Measurements from ENCODE around the gene FANCC.

FANCC gene

DNA sequence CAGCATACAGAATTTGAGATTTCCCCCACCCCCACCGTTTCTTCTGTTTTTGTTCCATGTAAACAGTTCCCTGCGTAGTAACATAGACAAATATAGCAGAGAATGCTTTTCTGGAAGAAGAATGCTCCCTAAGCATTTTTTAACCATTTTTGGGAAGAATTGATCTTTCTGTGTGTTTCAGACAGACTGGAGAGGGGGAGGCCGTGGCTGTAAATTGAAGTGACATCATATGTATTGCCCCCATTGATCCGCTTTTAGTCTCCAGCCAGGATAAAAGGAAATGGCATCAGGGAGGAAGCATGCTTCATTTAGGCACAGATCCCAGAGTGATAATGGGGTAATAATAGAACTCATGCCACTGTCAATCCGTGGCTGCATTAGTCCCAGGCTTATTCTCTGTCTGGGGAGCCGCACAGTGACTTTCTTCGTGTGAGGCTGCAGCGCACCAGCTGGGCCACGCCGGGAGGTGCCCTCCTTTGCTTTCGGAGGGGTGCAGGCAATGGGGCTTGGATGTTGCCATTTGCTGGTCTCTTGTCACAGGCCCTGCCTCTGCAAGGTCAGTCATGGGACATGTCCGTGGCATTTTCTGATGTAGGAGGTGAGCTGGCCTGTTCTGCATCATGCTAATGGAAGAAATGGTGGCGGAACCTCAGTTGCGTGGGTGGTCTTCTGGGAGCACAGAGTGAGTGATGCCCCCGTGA is 261.5 kb downstream of the FANCC start:
- H3K4ac ChIP-seq (ENCODE audit: low read length): no peak overlapping the region
- no CpG with 5 or more reads among the region's 15 CpGs for WGBS, 2 donors (ENCODE audit: extremely low coverage in 2 of 2, insufficient read length in 2 of 2, insufficient replicate concordance in 1 of 2)
- no peak overlapping the region for H2BK5ac ChIP-seq (ENCODE audit: low read length)
- H2AFZ ChIP-seq (ENCODE audit: low read length): peak overlapping the region; percentile 75
- no peak overlapping the region for H3K23ac ChIP-seq (ENCODE audit: low read depth, low read length, poor library complexity)
- no peak overlapping the region for H2AK5ac ChIP-seq (ENCODE audit: low read depth, low read length)
- peaks cover 9 to 33% of the 10 kb centered on the region in 2 donors for H3K4me1 ChIP-seq (ENCODE audit: control insufficient read depth in 2 of 2, insufficient read depth in 1 of 2, low read depth in 1 of 2, low read length in 2 of 2)
- H3K4me3 ChIP-seq (ENCODE audit: low read length in 2 of 2): peak overlapping the region in 1 of 2 donors; percentile 12
- no peak overlapping the region for H3K9ac ChIP-seq (ENCODE audit: low read depth, low read length, poor library complexity)
- H2BK12ac ChIP-seq (ENCODE audit: low read length): no peak overlapping the region
- H3K9me3 ChIP-seq (replicated peaks in 1 of 2; ENCODE audit: control insufficient read depth in 2 of 2, insufficient read depth in 1 of 2, low read depth in 1 of 2, low read length in 2 of 2): no peaks in the 10 kb centered on the region
- H3K4me2 ChIP-seq (ENCODE audit: insufficient read depth, low read length, poor library complexity, severe bottlenecking): no peak overlapping the region
- no peak overlapping the region for H3K27ac ChIP-seq (replicated peaks; ENCODE audit: low read length)
- no peak overlapping the region for H4K8ac ChIP-seq (ENCODE audit: low read depth, low read length)
- DNase-seq (ENCODE audit: low spot score): no peak
- no peak overlapping the region for H3K14ac ChIP-seq (ENCODE audit: low read length)
- peaks cover 2% of the 10 kb centered on the region for H3K79me1 ChIP-seq (ENCODE audit: low read depth, low read length)
- H3K18ac ChIP-seq (ENCODE audit: low read length): no peak overlapping the region
- no peaks in the 10 kb centered on the region for H3K27me3 ChIP-seq (ENCODE audit: control insufficient read depth in 3 of 3, insufficient read depth in 3 of 3, low read depth in 1 of 3, low read length in 3 of 3)
- no peak overlapping the region for H2BK15ac ChIP-seq (ENCODE audit: low read length)
- H4K91ac ChIP-seq (ENCODE audit: low read depth, low read length, poor library complexity): no peak overlapping the region
- H2BK120ac ChIP-seq (ENCODE audit: low read depth, low read length): no peak overlapping the region
- H3K36me3 ChIP-seq (replicated peaks in 1 of 2; ENCODE audit: control insufficient read depth in 2 of 2, insufficient read depth in 2 of 2, low read length in 2 of 2): peaks cover 0 to 7% of the 10 kb centered on the region in 2 donors

DNA sequence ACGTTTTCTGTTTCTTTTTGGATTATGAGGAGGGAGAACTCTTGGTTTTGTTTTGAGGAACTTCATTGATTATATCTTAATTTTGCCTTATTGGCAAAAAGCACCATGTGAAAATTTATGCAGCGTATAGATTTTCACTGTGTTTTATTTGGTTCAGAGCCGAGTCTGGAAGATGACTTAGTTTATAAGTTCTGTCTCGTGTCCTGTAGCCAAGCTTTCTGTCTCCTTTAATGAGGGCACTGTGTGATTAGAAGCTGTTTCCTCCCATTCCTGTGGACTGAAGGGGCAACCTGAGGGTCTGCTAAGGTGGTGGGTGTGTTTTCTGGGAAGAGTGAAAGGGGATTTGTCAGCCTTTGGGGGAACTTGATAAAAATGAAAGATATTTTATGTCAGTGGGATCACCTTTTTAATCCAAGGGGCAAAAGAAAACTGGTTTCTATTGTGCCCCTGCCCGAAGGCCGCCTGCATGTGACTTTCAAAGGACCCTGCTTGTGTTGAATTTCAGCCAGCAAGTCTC is 262.1 kb downstream of the FANCC start:
- H2AFZ ChIP-seq (ENCODE audit: low read length): peak overlapping the region; percentile 75
- peaks cover 2% of the 10 kb centered on the region for H3K79me1 ChIP-seq (ENCODE audit: low read depth, low read length)
- no peaks in the 10 kb centered on the region for H3K9me3 ChIP-seq (replicated peaks in 1 of 2; ENCODE audit: control insufficient read depth in 2 of 2, insufficient read depth in 1 of 2, low read depth in 1 of 2, low read length in 2 of 2)
- H3K4me2 ChIP-seq (ENCODE audit: insufficient read depth, low read length, poor library complexity, severe bottlenecking): no peak overlapping the region
- H3K14ac ChIP-seq (ENCODE audit: low read length): no peak overlapping the region
- H3K4me3 ChIP-seq (ENCODE audit: low read length in 2 of 2): peak overlapping the region in 1 of 2 donors; percentile 12
- no peak overlapping the region for H2BK120ac ChIP-seq (ENCODE audit: low read depth, low read length)
- H3K4me1 ChIP-seq (ENCODE audit: control insufficient read depth in 2 of 2, insufficient read depth in 1 of 2, low read depth in 1 of 2, low read length in 2 of 2): peaks cover 9 to 33% of the 10 kb centered on the region in 2 donors
- no peak overlapping the region for H3K27ac ChIP-seq (replicated peaks; ENCODE audit: low read length)
- H3K18ac ChIP-seq (ENCODE audit: low read length): no peak overlapping the region
- no peaks in the 10 kb centered on the region for H3K27me3 ChIP-seq (ENCODE audit: control insufficient read depth in 3 of 3, insufficient read depth in 3 of 3, low read depth in 1 of 3, low read length in 3 of 3)
- no peak overlapping the region for H4K91ac ChIP-seq (ENCODE audit: low read depth, low read length, poor library complexity)
- no peak overlapping the region for H3K4ac ChIP-seq (ENCODE audit: low read length)
- no peak overlapping the region for H3K9ac ChIP-seq (ENCODE audit: low read depth, low read length, poor library complexity)
- peaks cover 0 to 1% of the 10 kb centered on the region in 2 donors for H3K36me3 ChIP-seq (replicated peaks in 1 of 2; ENCODE audit: control insufficient read depth in 2 of 2, insufficient read depth in 2 of 2, low read length in 2 of 2)
- H2BK12ac ChIP-seq (ENCODE audit: low read length): no peak overlapping the region
- no peak overlapping the region for H3K23ac ChIP-seq (ENCODE audit: low read depth, low read length, poor library complexity)
- no peak for DNase-seq (ENCODE audit: low spot score)
- H4K8ac ChIP-seq (ENCODE audit: low read depth, low read length): no peak overlapping the region
- no peak overlapping the region for H2BK15ac ChIP-seq (ENCODE audit: low read length)
- no peak overlapping the region for H2AK5ac ChIP-seq (ENCODE audit: low read depth, low read length)
- no peak overlapping the region for H2BK5ac ChIP-seq (ENCODE audit: low read length)
- no CpG with 5 or more reads among the region's 6 CpGs for WGBS, 2 donors (ENCODE audit: extremely low coverage in 2 of 2, insufficient read length in 2 of 2, insufficient replicate concordance in 1 of 2)

DNA sequence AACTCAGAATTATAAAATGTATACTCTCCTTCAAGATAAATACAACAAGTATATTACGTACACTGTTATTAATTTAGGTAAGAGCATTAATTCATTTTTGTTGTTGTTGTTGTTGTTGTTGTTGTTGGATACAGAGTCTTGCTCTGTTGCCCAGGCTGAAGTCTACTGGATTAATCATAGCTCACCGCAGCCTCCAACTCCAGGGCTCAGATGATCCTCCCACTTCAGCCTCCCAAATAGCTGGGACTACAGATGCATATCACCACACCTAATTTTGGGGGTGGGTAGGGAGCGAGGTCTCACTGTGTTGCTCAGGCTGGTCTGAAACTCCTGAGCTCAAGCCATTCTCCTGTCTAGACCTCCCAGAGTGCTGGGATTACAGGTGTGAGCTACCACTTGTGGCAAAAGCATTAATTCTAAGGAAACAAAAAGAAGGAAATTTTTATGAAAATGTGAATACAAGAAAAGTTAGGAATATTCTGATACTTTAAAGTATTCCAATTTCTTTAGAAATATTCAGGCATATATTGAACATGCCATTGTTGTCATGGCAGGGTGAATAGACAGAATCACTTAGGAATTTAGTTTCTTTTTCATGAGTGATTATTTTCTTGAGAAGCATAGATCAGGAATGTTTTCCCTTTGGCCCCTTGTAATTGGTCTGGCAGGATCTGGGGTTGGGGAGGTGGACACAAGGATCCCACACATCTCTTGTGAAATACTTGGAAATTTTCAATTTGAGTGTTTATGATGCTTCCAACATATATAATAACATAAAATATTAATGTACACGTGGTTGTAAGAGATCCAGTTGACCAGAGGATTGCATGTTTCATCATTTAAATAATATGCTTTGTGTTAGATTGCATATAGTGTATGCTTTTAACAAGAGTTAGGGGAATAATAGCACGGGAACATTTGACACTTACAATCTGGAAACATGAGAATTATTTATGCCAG is 263.6 kb downstream of the FANCC start:
- Histone ChIP-seq H3K27me3 (ENCODE audit: control insufficient read depth in 3 of 3, insufficient read depth in 3 of 3, low read depth in 1 of 3, low read length in 3 of 3) (peaks cover 0 to 6% (median 0%) of the 10 kb centered on the region in 3 experiments), H3K4me2 (ENCODE audit: insufficient read depth, low read length, poor library complexity, severe bottlenecking) (no peak overlapping the region), H3K18ac (ENCODE audit: low read length) (no peak overlapping the region), H3K36me3 (replicated peaks in 1 of 2; ENCODE audit: control insufficient read depth in 2 of 2, insufficient read depth in 2 of 2, low read length in 2 of 2) (no peaks in the 10 kb centered on the region), H3K4me1 (ENCODE audit: control insufficient read depth in 2 of 2, insufficient read depth in 1 of 2, low read depth in 1 of 2, low read length in 2 of 2) (peaks cover 9 to 36% of the 10 kb centered on the region in 2 donors), H3K4me3 (ENCODE audit: low read length in 2 of 2) (no peak overlapping the region), H2BK12ac (ENCODE audit: low read length) (no peak overlapping the region), H3K4ac (ENCODE audit: low read length) (no peak overlapping the region), H2BK5ac (ENCODE audit: low read length) (no peak overlapping the region), H3K9ac (ENCODE audit: low read depth, low read length, poor library complexity) (no peak overlapping the region), H2BK15ac (ENCODE audit: low read length) (no peak overlapping the region), H3K14ac (ENCODE audit: low read length) (no peak overlapping the region), H4K91ac (ENCODE audit: low read depth, low read length, poor library complexity) (no peak overlapping the region), H3K9me3 (replicated peaks in 1 of 2; ENCODE audit: control insufficient read depth in 2 of 2, insufficient read depth in 1 of 2, low read depth in 1 of 2, low read length in 2 of 2) (no peaks in the 10 kb centered on the region), H3K23ac (ENCODE audit: low read depth, low read length, poor library complexity) (no peak overlapping the region), H4K8ac (ENCODE audit: low read depth, low read length) (no peak overlapping the region), H2AK5ac (ENCODE audit: low read depth, low read length) (no peak overlapping the region), H2BK120ac (ENCODE audit: low read depth, low read length) (no peak overlapping the region), H3K79me1 (ENCODE audit: low read depth, low read length) (peaks cover 2% of the 10 kb centered on the region), H2AFZ (ENCODE audit: low read length) (no peak overlapping the region), H3K27ac (replicated peaks; ENCODE audit: low read length) (no peak overlapping the region)
- DNase-seq (ENCODE audit: low spot score): no peak
- no CpG with 5 or more reads among the region's 5 CpGs for WGBS, 2 donors (ENCODE audit: extremely low coverage in 2 of 2, insufficient read length in 2 of 2, insufficient replicate concordance in 1 of 2)

DNA sequence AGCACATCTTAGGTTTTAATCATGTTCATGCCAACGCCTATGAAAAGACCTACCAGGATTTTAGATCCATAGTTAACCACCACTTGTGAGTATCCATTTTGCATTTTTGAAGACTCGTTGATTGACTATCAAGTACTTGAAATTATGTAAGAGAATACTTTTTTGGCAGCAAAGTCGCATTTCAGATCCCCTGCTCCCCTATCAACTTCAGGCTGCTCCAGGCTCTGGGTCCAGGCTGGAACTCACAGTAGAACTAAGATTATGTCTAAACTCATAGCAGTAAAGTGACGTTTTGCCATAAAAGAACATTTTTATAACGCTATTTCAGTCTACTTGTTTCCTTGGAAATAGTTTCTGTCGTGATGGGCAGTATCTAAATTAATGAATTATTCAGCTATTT is 267.7 kb downstream of the FANCC start:
- no peak overlapping the region for H4K91ac ChIP-seq (ENCODE audit: low read depth, low read length, poor library complexity)
- H3K23ac ChIP-seq (ENCODE audit: low read depth, low read length, poor library complexity): no peak overlapping the region
- no peak overlapping the region for H3K18ac ChIP-seq (ENCODE audit: low read length)
- peaks cover 0 to 31% (median 0%) of the 10 kb centered on the region in 3 experiments for H3K27me3 ChIP-seq (ENCODE audit: control insufficient read depth in 3 of 3, insufficient read depth in 3 of 3, low read depth in 1 of 3, low read length in 3 of 3)
- H2AFZ ChIP-seq (ENCODE audit: low read length): no peak overlapping the region
- H3K36me3 ChIP-seq (replicated peaks in 1 of 2; ENCODE audit: control insufficient read depth in 2 of 2, insufficient read depth in 2 of 2, low read length in 2 of 2): peaks cover 0 to 3% of the 10 kb centered on the region in 2 donors
- no peak overlapping the region for H3K9ac ChIP-seq (ENCODE audit: low read depth, low read length, poor library complexity)
- H3K9me3 ChIP-seq (replicated peaks in 1 of 2; ENCODE audit: control insufficient read depth in 2 of 2, insufficient read depth in 1 of 2, low read depth in 1 of 2, low read length in 2 of 2): peaks cover 0 to 2% of the 10 kb centered on the region in 2 donors
- no peak overlapping the region for H3K4me2 ChIP-seq (ENCODE audit: insufficient read depth, low read length, poor library complexity, severe bottlenecking)
- H3K27ac ChIP-seq (replicated peaks; ENCODE audit: low read length): no peak overlapping the region
- no peak overlapping the region for H2BK120ac ChIP-seq (ENCODE audit: low read depth, low read length)
- H3K4me1 ChIP-seq (ENCODE audit: control insufficient read depth in 2 of 2, insufficient read depth in 1 of 2, low read depth in 1 of 2, low read length in 2 of 2): peaks cover 8 to 11% of the 10 kb centered on the region in 2 donors
- H3K4me3 ChIP-seq (ENCODE audit: low read length in 2 of 2): no peak overlapping the region
- no peak overlapping the region for H2BK5ac ChIP-seq (ENCODE audit: low read length)
- H2AK5ac ChIP-seq (ENCODE audit: low read depth, low read length): no peak overlapping the region
- no peak overlapping the region for H3K14ac ChIP-seq (ENCODE audit: low read length)
- DNase-seq (ENCODE audit: low spot score): no peak
- WGBS, 2 donors (ENCODE audit: extremely low coverage in 2 of 2, insufficient read length in 2 of 2, insufficient replicate concordance in 1 of 2): no CpG with 5 or more reads among the region's 6 CpGs
- H4K8ac ChIP-seq (ENCODE audit: low read depth, low read length): no peak overlapping the region
- no peak overlapping the region for H3K4ac ChIP-seq (ENCODE audit: low read length)
- H2BK15ac ChIP-seq (ENCODE audit: low read length): no peak overlapping the region
- H3K79me1 ChIP-seq (ENCODE audit: low read depth, low read length): no peaks in the 10 kb centered on the region
- H2BK12ac ChIP-seq (ENCODE audit: low read length): no peak overlapping the region
